Activated CD8-positive, alpha-beta memory T cell treated with anti-CD3 and anti-CD28 coated beads, Interleukin-2, amount 50 U/mL, for 1 hour (primary cell): ENCODE measurements around the gene CNPY2.
"Not testable (repeated sequence)": the region's sequence is repeated elsewhere in the genome, so short reads cannot be mapped to it uniquely, and the experiment has no call there.

Source experiments
- DNase-seq: peaks from one replicate; pipeline ENCODE4 v3.0.0-alpha.2; 2020; ENCODE audit errors: extremely low read depth

CNPY2 gene

DNA sequence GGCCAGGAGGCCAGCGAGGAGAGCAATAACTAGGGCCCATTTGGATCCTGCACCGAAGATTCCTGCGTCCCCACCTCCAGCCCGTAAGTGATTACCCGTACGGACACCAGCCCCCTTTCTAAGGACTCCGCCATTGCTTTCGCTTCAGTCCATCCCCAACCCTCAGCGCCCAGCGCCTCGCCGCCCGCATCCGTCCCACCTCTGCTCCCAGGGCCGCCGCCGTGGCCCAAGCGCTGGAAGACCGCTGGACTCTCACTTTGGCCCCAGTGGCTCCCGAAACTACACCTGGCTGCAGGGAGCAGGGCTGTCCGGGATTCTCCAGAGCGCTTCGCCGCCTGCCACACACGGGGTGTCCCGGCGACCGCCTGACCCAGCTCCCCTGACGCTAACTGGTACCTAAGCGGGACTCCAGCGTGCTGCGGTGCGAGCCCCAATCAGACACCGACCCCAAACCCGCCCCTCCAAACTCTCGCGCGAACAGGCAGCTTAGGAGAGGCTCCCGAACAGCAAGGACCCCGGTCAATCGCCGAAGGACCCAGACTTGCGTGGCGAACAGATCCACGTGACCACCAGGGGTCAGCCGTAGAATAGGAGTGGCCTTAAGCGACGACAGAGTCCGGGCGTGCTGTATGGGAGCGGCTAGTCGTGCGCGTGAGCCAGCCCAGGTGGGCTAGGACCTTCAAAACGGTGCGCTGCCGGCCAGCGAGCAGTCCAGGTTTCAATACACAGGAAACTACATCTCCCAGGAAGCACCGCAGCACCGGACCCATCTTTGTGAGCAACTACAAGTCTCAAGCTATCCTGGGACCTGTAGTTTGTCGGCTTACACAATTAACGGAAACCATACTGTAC lies at the start of gene CNPY2:
Gene CNPY2 (minus strand): TSS at position 367 of the 852 bp plus-strand sequence. CDS start 771 bp downstream, outside the sequence.
- peak; percentile 89 for DNase-seq

DNA sequence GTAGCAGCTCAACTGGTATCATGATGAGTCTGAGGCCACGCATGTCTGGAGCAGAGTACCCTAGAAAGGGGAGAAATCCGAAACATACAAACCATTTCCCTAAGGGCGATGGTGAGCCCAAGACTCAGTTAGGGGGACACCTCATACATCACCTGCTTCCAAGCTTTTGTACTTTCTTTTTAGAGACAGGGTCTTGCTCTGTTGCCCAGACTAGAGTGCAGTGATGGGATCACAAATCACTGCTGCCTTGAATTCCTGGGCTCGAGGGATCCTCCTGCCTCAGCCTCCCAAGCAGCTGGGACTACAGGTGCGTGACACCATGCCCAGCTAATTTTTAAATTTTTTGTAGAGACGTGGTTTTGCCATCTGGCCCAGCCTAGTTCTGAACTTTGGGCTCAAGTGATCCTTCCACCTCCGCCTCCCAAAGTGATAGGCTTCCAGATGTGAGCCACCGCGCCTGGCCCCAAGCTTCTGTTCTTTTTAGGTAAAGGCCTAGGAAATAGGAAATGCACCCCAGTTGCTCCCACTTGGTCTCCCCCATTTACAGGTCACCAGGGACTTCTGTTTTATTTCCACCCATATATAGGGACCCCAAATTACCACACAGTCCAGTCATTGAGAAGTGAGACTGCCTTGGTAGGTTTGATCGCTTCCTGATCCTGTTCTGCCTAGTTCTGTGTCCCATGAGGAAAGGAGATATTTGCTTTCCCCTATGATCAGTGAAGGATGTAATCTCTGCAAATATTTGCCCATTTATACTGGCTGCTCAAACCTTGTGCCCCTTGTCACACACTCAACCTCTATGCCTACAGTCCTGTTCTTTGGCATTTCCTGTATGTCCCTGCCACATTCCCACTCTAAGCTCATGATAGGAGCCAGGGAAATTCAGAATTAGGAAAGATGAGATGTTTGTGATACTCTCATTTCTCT lies 46.6 kb upstream of the CNPY2 start, which contains the start of gene APOF:
Gene APOF (minus strand): TSS at position 728 of the 930 bp plus-strand sequence. CDS start 112 bp downstream, at position 616.
- DNase-seq: no peak

- DNase-seq: no peak
Measured at GRCh38 chr12:56361487-56362129, 45.8 kb upstream of the CNPY2 start.

GRCh38 chr12:56359851-56360767 lies 44.3 kb upstream of the CNPY2 start, which contains the start of gene STAT2:
Gene STAT2 (minus strand): TSS chr12:56360107. CDS start chr12:56356571, 3,536 bp downstream.
- DNase-seq: peak; percentile 98

- no peak for DNase-seq
Measured at GRCh38 chr12:56358836-56359532, 43.2 kb upstream of the CNPY2 start.

DNA sequence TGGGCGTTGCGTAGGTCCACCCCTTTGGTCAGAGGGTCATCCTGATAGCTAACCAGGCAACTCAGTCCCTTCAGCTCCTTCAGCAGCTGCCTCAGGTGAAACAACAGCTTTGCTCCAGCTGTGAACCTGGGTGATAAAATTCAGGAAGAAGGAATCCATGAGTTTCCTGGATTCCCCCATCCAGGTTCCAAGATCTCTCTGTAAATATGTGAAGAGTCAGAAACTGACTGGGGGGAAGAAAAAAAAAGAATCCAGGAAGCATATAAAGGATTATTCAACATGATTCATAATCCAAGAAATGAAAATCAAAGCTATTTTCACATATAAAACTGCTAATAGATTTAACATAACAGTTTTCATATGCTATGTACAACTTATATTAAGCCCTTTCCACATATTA lies 35.5 kb upstream of the CNPY2 start:
- no peak for DNase-seq

DNA sequence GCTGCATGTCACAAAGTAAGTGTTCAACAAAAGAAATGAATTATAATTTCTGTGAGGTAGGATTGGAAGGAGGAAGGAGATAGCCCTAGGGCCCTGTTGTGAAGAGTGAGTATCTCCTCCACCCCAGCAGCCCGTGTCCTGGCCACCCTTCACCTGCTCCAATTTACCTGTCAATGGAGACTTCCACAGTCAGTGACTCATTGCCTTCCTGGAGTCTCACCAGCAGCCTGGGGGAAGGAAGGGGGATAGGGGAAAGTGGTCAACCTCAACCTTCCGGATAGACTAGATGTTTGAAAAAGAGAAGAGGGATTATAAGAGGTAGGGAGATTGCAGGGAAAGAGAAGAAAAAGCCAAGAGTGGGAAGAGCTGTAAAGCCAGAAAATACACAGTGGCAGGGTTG lies 34.9 kb upstream of the CNPY2 start:
- no peak for DNase-seq

GRCh38 chr12:56348776-56349175 lies 33.0 kb upstream of the CNPY2 start:
- DNase-seq: no peak

DNA sequence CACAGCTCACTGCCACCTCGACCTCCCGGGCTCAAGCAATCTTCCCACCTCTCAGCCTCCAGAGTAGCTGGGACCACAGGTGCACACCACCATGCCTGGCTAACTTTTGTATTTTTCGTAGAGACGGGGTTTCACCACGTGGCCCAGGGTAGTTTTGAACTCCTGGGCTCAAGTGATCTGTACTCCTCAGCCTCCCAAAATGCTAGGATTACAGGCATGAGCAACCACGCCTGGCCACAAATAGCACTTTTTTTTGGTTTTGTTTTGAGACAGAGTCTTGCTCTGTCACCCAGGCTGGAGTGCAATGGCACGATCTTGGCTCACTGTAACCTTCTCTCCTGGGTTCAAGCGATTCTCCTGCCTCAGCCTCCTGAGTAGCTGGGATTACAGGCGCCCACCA lies 31.5 kb upstream of the CNPY2 start:
- DNase-seq: not testable (repeated sequence)

GRCh38 chr12:56346675-56347074 lies 30.9 kb upstream of the CNPY2 start:
- DNase-seq: no peak

- not testable (repeated sequence) for DNase-seq
Measured at GRCh38 chr12:56342290-56342689, 26.5 kb upstream of the CNPY2 start.

- DNase-seq: no peak
Measured at GRCh38 chr12:56341616-56342015, 25.8 kb upstream of the CNPY2 start.

DNA sequence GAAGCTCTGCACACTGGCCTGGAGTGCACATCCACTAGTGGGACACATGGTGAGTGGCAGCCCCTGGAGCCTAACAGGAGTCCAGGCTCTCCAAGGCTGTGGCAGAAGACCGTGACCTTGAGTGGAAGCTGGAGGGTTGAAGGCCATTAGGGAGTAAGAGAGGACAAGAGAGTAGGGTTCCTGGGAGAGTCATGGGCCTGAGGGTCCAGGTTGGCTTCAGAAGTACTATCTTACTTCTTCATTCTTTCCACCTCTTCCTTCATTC lies 23.3 kb upstream of the CNPY2 start:
- no peak for DNase-seq

GRCh38 chr12:56338308-56339157 lies 22.7 kb upstream of the CNPY2 start, which contains the start of gene IL23A:
Gene IL23A (plus strand): TSS chr12:56338884. CDS start chr12:56339045, 161 bp downstream.
- peak; percentile 83 for DNase-seq

GRCh38 chr12:56337753-56338251 lies 22.0 kb upstream of the CNPY2 start:
- no peak for DNase-seq

DNA sequence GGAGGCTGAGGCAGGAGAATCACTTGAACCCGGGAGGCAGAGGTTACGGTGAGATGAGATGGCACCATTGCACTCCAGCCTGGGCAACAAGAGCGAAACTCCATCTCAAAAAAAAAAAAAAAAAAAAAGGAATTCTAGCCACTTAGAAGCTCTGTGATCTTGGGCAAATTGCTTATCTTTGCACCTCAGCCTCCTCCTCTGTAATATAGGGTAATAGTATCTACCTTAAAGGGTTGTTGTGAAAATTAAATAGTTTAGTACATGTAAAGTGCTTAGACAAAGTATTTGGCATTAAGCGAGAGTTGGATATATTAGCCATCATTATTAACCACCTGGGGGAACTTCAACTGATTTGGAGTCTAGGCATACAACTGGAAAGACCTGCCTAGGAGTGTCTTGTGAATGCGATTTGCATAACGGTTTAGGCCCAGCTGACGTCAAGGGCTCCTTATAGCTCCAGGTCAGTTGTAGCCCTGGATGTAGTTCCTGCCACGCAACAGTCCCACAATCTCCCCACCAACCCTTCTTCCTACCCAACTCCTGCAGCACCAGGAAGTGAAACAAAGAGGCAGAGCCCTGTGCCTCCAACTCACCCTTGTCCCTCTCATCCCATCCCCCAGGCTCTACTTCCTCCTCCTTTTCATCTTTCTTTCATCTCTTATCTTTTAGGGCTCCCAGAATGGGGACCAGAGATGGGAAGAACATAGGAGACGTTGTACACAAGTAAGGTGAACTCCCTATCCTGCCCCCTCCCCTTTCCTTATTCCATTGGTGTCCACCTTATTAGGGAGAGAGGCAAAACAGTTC lies 20.8 kb upstream of the CNPY2 start:
- DNase-seq: no peak

GRCh38 chr12:56335527-56335926 lies 19.7 kb upstream of the CNPY2 start:
- not testable (repeated sequence) for DNase-seq

DNA sequence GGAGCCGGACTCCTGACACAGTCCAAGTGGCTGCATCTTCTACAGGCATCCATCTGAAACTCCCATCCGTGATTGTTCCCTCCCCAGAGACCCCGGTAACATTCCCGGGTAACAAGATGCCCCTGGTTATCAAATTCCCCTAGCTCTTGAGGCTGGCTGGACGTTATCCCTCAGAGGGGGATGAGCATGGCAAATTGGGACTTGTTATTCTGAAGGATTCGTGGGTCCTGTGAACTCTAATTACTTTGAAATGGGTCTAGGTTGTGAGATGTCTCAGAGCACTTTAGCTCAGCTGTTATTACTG lies 18.7 kb upstream of the CNPY2 start:
- no peak for DNase-seq
